HUDEP-2 (cell line): ENCODE data around the gene DPYSL5.
"Not testable (repeated sequence)": the region's sequence is repeated elsewhere in the genome, so short reads cannot be mapped to it uniquely, and the experiment has no call there.

ENCODE experiments used
- DNase-seq, 76 experiments: peaks; one replicate each; lab custom pipeline; 2025; ENCODE audit not compliant: unreplicated experiment in 76 of 76; lab: John Stamatoyannopoulos, UW

DPYSL5 gene, protein sequence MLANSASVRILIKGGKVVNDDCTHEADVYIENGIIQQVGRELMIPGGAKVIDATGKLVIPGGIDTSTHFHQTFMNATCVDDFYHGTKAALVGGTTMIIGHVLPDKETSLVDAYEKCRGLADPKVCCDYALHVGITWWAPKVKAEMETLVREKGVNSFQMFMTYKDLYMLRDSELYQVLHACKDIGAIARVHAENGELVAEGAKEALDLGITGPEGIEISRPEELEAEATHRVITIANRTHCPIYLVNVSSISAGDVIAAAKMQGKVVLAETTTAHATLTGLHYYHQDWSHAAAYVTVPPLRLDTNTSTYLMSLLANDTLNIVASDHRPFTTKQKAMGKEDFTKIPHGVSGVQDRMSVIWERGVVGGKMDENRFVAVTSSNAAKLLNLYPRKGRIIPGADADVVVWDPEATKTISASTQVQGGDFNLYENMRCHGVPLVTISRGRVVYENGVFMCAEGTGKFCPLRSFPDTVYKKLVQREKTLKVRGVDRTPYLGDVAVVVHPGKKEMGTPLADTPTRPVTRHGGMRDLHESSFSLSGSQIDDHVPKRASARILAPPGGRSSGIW

DNA sequence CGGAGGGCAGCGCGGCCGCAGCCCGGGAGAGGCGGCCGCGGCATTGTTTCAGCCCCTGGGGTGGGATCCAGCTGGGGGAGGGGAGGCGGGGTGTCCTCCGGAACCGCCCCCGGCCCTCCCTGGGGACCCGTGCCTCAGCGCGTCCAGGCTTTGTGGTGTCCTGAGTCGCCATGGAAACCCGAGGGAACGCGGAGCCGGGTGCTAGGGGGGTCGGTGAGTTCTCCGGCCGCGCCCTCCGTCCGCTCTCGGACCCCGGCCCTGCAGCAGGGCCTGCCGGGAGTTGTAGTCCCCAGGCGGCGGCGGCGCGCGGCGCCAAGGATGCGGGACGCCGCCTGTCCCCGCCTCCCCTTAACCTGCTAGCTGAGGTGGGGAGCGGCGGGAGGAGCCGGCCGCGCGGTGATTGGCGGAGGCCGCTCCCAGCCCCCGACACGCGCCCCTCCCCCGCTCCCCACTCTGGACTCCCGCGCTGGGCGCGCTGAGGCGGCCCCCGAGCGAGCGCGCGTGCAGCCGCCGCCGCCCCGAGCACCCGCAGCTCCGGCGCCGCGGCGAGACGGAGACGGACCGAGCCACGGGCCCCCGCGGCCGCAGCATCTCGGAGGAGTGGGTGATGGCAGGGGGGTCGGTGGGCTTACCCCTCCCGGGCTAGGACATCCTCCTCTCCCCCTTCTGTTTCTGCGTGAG, at the start of gene DPYSL5:
TSS of gene DPYSL5 (plus strand) at position 478 of the 681 bp plus-strand sequence. CDS start 50,368 bp downstream, outside the sequence.
- no peak for DNase-seq

DNA sequence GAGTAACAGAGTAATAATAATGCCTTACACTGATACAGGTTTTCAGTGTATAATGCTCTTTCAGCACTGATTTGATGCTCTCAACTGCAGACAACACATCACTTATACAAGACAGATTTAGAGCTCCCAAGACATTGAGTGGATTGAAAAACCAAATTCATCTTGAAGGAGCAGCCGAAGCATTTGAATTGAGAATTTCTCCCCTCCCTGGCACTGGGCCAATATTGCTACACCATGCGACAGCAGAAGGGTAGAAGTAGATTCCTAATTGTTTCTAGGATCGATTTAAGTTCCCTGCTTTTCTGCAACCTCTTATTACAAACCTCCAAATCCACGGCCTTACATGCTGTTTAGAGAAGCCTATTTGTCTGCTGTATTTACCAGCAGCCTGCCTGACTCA, 46.6 kb upstream of the DPYSL5 start:
- DNase-seq: no peak

DNA sequence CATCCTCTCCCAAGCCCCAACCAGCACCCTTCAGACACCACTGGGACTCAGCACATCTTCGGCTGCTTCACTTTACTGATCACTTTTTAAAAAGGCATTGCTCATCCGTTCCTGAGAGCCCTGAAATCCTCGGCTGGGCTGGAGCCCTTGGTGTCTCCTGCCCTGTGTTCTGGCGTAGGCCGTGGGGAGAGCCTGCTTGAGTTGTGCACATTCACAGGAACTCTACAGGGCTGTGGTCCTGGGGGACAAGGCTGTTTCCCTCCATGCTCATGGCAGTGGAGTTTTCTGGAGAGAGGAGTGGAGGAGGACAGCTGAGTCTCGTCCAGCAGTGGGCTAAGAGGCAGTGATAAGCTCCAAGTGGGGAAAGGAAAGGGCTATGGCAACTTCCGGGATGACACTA, 46.1 kb upstream of the DPYSL5 start:
- no peak for DNase-seq

DNA sequence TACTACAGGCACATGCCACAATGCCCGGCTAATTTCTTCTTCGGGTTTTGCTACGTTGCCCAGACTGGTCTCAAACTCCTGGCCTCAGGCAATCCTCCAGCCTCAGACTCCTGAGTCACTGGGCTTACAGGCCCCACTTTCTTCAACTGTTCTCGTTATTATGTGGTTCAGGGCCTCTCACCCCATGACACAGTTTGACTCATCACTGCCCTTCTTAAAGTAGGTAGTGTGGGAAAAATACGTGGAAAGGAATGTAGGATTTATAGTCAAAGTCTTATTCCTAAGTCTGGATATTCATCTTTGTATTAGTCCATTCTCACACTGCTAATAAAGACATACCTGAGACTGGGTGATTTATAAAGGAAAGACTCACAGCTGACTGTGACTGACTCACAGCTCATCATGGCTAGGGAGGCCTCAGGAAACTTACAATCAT, 42.7 kb upstream of the DPYSL5 start:
- no peak for DNase-seq

DNA sequence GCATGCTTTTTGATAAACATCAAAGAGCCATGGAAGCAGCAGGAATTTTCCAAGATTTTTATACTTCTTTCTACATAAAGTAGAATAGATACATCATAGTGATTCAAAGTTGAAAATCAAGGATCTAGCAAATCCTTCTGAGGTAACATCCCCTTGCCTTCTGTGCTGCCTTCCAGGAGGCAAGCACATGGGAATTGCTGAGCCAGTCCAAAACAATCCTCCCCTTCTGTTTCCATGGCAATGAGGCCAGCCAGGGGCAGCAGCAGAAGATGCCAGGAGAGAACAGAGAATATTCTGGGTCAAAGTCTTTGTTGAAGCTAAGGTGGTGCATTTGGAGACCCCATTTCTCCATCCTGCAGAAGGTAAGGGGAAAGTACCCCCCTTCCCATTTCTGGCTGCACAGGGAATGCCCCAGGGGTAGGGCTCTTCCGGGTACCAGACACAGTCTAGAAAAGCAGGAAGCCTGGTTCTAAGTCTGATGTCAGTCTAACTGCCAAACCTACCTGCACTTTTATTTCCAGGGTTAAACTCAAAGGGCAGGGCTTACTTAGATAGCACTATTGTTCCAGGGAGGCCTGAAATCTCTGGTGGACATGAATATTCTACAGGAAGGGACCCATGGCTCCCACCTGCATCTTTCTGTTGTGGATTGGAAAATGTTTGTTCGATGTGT, 40.0 kb upstream of the DPYSL5 start:
- DNase-seq: no peak

DNA sequence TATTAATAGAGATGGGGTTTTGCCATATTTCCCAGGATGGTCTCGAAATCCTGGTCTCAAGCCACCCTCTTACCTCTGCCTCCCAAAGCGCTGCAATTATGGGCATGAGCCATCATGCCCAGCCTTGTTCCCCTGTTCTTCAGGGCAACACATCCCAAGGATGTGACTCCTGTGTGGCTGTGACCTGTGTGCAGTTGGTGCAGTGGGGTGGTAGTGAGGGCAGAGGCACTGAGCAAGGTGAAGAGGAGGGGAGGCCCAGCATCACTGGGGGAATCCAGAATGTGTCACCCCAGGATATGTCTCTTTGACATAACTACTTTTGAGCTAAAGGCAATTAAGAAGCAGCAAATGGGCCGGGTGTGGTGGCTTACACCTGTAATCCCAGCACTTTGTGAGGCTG, 38.7 kb upstream of the DPYSL5 start:
- DNase-seq: no peak

DNA sequence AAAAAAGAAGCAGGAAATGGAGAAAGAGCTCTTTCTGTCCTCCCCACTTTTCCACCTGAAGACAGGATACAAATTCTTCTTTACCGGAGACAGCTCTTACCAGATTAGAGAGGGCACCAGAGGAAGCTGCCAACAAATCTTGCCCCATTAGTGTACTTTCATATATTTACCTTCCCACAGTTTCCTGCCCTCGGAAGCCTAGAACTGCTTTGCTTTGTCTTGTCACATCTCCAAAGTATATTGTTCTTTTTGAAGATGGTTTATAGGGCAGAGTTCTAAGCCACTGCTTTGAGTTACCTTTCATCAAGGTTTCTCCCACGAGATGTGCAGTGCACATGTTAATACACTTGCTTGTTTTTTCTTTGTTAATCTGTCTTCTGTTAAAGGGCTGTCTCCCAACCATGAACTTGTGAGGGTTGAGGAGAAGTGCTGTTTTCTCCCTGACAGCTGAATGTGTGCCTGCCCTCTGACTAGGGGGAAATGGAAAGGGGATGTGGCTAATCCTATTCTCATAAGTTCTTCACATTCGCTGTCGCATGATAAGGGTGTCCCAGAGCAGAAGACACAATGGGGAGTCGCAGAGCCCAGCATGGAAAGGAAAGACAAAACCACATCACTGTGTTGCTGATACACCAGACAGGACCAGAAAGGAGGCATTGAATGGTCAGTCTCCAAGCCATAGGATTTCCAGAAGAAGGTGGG, 37.9 kb upstream of the DPYSL5 start:
- no peak for DNase-seq

DNA sequence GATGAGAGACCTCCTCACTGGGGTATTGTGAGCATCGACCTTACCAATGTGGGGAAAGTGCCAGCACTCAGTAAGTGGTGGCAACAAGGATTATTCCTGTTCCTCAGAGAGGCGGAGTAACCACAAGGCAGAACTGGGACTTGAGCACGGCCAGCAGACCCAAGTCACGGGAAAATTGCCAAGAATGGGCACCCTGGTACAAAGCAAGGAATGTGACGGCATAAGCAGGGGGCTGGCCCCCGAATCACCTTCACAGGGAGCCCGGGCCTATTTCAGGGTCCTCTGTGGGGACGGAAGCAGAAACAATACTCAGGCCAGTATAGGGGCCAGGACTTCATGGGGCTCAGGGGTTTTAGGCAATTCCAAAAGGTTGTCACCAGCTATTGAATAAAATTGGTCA, 36.7 kb upstream of the DPYSL5 start:
- no peak for DNase-seq

DNA sequence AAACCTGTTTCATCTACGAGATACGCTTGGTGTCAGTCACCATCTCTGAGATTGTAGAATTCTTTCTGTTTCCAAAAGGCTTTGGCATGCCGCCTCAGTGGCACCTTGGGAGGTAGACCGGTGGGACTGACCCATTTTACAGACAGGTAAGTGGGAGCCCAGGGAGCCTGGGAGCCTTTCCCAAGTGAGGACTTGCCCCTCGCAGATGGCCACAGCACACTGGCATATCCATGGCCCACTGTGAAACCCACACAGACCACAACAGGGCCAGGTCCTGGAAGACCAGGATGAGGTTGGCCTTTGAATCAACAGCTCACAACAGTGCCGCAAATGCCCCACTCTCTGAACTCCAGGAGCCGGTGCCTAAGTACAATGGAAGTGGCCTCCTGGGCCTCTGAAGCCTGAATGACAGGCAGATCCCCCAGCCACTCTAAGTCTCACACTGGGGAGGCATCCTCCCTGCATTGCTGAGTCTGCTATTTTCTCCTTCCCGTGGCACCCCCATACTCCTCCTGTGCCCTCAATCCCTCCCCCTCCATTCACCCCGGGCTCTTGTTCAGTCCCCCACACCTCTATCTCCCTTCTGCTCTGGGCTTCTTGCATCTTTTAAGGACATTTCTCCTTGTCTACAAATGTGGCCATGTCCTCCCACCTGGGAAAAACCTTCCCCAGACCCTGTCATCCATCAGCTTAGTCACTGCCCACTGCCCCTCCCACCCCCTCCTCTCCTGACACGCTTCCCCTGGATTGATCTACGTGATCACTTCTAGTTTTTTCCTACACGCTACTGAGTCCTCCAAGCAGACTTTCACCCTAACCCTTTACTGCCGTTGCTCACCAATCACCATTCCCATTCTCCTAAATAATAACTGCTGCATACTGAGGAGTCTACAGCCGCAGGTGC, 35.9 kb upstream of the DPYSL5 start:
- no peak for DNase-seq

DNA sequence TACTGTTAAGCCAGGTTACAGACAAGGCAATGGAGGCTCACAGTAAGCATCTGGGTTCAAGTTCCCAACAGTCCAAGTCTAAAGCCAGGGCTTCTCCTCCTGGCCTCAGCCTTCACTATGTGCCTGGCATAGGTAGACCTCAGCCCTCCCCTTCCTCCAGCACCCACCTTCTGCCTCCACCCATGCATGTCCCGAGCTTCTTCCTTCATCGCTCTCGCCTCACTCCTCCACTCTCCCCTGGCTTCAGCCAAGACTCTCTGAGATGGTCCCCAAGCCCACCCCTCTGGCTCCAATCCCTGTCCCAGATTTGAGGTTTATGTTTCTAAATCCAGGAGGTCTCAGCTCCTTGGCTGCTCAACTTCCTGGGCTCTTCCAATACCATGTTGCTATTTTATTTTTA, 35.2 kb upstream of the DPYSL5 start:
- no peak for DNase-seq

DNA sequence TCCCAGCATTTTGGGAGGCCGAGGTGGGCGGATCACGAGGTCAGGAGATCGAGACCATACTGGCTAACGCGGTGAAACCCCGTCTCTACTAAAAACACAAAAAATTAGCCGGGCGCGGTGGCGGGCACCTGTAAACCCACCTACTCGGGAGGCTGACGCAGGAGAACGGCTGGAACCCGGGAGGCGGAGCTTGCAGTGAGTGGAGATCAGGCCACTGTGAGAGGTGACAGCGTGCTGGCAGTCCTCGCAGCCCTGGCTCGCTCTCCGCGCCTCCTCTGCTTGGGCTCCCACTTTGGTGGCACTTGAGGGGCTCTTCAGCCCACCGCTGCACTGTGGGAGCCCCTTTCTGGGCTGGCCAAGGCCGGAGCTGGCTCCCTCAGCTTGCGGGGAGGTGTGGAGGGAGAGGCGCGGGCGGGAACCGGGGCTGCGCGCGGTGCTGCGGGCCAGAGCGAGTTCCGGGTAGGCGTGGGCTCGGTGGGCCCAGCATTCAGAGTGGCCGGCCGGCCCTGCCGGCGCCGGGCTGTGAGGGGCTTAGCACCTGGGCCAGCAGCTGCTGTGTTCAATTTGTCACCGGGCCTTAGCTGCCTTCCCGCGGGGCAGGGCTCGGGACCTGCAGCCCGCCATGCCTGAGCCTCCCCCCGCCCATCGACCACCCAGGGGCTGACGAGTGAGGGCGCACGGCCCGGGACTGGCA, 33.7 kb upstream of the DPYSL5 start:
- not testable (repeated sequence) for DNase-seq

DNA sequence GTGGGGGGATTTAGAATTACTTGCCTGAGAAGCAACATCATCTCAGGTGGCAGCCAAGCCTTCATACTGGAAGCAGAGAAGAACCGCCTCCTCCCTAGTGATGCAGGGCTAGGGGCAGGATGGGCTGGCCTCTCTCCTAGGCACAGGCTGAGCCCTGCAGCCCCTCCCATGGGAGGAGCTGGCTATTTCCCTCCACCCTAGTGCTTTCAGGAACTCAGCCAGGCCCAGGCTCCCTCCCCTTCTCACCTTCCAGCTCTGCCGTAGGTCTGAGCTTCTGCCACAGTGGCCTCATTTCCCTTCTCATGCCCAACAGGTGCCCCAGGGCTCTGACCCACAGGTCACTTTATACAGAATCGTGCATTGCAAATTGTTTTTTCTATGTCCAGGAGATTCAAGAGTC, 31.0 kb upstream of the DPYSL5 start:
- peak in 23 of 76 experiments; percentile 5 to 38 (median 16) for DNase-seq

DNA sequence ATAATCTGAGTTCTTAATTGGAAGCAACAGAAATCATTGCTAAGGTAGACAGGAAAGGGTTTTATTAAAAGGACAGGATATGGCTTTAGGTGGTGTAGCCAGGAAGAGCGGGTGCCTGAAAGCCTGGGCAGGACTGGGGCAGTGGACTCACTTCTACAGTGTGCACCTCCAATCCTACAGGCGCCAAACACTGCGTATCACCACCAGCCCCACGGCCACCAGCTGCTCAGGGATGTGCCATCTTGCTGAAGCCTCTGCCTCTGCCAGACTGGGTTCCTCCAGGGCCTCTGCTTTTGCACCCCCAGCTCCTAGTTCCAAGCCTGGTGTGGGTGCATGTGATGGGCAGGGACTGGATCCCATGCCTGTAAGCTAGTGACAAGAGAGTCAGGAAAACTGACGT, 29.7 kb upstream of the DPYSL5 start:
- DNase-seq: no peak

DNA sequence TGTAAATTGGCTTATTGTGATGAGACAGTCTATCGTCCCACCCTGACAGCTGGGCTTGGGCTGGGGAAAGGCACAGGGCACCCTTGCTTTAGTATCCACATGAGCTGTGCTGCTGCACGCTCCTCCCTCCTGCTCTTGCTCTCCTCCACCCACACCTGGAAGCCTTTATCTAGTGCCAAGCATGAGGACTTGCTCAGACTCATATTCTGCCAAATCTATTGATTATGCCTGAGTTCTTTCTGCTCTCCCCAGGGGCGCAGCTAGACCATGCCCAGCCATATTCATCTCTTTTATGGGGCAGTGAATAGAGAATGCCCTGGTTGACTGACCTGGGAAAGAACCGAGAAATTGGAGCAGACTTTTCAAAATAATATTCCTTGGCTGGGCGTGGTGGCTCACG, 29.0 kb upstream of the DPYSL5 start:
- DNase-seq: no peak

DNA sequence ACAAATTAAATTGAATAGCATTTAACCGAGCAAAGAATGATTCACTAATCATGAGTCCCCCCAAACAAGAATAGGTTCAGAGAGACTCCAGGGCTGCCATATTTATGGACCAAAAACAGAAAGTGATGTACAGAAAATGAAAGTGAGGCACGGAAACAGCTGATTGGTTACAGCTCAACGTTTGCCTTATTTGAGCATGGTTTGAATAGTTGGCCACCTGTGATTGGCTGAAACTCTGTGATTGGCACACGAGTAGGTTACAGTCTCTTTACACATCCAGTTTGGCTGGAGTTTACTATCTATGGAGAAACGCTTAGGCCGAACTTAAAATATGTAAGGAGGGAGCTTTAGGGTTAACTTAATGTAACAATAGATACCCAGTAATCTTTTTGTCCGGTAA, 27.0 kb upstream of the DPYSL5 start:
- no peak for DNase-seq

DNA sequence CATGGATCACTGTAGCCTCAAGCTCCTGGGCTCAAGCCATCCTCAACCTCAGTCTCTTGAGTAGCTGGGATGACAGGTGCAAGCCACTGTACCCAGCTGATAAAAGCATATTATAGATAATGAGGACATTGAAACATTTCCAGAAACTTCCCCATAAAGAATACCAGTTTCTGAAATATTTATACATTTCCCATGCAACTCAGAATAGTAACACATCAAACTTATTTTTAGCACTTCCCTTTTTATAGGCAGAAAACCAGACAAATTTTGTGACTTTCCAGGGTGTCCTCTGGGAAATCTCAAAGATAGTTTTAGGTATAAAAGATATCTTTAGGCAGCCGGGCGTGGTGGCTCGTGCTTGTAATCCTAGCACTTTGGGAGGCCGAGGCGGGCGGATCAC, 25.1 kb upstream of the DPYSL5 start:
- no peak for DNase-seq

DNA sequence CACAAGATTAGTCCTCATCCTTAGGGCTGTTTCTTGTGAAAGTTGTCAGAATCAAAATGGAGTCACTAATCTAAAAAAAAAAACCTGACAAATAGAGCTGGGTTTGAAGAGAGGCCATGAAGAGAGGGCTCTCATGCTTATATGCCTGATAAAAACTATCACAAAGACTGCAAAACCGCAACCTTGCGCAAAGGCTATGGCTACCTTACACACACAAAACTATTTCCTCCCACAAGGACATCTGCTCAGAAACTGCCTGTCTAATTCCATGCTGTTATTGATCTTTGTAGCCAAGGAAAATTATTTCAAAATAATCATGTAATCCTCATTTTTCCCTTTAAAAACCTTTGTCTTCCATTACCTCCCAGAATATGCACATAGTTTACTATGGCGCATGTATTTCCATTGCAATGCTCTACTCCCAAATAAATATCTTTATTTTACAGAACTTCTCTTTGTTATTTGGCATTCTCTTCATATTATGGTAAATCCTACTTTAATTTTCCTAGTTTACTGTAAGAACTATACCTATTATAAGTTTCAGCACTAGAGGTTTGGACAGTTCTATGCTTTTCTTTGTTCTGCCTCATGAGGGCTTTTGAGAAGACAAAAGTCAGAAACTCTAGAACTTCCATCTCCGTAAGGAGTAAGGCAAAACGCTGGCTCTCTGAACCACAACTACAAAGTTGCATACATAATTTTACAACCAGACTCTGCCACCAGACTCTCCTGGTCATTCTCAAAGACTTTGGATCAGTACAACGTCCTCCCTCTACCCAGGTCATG, 9.6 kb upstream of the DPYSL5 start:
- DNase-seq: no peak

DNA sequence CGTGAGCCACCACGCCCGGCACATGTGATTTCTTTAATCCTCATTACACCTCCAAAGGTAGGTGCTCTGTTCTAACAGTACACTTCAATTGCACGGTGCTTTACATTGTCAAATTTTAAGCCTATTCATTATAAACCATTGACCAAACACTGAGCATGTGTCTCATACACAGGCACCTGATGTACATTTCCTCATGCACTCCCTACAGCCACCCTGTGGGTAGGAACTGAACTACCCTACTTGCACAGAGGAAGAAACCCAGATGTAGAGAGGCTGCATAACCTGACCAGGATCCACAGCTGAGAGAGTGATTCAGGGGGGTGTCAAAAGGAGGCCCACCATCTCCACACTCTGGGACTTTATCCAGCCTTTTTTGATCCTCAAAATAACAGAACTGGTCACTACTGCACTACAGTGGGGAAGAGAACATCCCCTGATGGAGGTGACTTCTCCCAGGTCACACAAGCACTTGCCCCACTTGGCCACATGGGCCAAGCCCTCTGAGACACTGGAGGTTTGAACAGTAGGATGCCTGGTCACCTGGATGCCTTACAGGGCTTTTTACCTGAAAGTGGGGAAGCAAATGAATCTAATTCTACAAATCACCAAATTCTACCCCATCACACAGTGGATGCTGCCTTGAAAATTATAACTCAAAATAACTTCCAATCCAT, 6.9 kb upstream of the DPYSL5 start:
- DNase-seq: peak in 1 of 76 experiments; percentile 10
